WERI-Rb-1 (cell line): ENCODE data around the gene SBF1.
A peak's percentile ranks its signal among the peaks of the same experiment; 100 is the strongest.

Experiments used
- DNase-seq: peaks from one replicate; pipeline ENCODE4 v3.0.0-alpha.2; 2020
- H3K27ac ChIP-seq: fragments of 250-450 bp; sonication (Bioruptor Pico); 2 replicates; pipeline ENCODE4 v1.5.1; 2020; ENCODE audit warnings: mild to moderate bottlenecking, moderate library complexity
- H3K27me3 ChIP-seq: fragments of 250-450 bp; sonication (Bioruptor Pico); 2 replicates; pipeline ENCODE4 v1.5.1; 2021; ENCODE audit warnings: mild to moderate bottlenecking, low read depth, moderate library complexity; ENCODE audit not compliant: insufficient read depth, severe bottlenecking
- H3K36me3 ChIP-seq: fragments of 250-450 bp; sonication (Bioruptor Pico); 2 replicates; pipeline ENCODE4 v1.5.1; 2020; ENCODE audit warnings: mild to moderate bottlenecking, moderate library complexity
- H3K4me3 ChIP-seq: 2 replicates; pipeline ENCODE4 v1.5.1; 2011; ENCODE audit warnings: low read depth, mild to moderate bottlenecking, control low read depth, low read length
- H3K9me3 ChIP-seq: fragments of 250-450 bp; sonication (Bioruptor Pico); 2 replicates; pipeline ENCODE4 v1.5.1; 2021; ENCODE audit warnings: mild to moderate bottlenecking, moderate library complexity; ENCODE audit not compliant: severe bottlenecking
- CTCF ChIP-seq: IDR thresholded peaks from 2 replicates; pipeline ENCODE4 v1.5.1; 2011; ENCODE audit warnings: low read depth, mild to moderate bottlenecking, control low read depth, inconsistent platforms, low read length

SBF1 gene

DNA sequence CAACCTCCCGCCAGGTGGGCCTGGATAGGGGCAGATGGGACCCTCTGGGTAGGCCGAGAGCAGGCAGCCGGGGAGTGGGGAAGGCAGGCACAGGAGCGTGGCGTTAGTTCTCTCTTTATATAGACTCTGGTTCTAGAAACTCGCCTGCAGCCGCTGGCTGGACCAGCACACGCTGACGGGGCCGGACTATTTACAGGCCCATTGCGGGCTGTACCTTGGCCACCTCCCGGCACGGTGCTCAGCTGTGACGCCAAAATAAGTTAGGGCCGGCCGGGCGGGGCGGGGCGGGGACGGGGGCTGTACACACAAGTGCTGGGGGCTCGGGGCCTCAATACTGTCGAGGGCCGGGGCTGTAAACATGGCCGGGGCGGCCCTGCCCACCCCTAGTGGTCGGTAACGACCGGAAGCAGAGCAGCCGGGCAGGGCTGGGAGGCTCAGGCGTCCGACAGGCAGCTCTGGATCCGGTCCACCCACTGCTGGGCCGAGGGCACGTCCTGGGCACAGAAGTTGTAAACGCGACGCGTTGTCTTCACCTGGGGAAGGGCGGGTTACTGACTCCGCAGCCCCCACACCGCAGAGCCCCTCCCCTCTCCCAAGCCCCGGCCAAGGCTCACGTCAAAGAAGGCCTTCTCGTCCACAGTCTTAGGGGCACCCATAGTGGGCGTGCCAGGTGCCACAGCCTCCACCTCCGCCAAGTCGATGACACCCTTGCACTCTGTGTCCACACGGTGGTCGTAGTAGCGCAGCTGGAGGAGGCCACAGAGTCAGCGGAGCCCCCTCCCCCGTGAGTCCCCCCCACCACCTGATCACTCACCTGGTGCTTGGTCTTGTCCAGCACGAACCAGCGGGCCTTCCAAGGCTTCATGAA lies 27.9 kb downstream of the SBF1 start:
- no peaks in the 10 kb centered on the region for H3K9me3 ChIP-seq
- H3K36me3 ChIP-seq: peaks cover 66% of the 10 kb centered on the region
- H3K4me3 ChIP-seq: no peak overlapping the region
- DNase-seq: no peak
- no peaks in the 10 kb centered on the region for H3K27me3 ChIP-seq
- TF ChIP-seq CTCF: no peak
- no peak overlapping the region for H3K27ac ChIP-seq

DNA sequence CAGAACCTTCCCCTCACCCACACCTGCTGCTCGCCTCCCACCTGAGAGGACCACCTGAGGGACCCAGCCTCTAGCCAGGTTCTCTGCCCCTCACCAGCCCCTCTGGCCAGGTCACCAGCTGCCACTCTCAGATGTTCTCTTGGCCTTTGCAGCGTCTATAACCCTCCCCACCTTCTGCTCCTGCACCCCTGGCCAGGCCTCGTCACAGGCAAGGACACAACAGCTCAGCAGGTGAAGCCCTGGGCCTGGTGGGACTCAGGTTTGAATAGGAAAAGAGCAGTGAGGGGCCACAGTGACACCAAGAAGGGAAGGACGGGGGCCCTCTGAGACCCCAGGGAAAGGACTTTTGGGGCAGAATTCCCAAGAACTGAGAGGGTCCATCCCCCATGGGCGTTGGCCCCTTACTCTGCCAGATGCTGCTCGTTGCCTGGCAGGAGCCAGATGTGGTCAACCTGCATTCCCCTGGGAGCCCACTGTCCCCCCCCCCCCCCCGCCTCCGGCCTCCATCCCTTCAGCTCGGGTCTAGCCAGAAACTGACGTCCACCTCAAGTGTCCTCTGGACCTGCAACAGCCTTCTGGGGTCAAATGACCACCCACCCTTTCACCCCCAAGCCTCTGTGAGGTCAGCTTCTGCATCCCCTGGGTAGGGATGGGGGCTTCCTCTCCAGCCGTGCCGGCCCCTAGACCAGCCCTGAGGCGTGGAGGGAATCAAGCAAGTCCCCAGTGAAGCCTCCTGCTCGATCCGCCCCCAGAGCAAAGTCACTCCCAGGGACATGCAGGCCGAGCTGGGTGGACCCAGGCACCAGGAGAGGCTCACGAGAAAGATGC lies 28.7 kb downstream of the SBF1 start:
- no peak overlapping the region for H3K4me3 ChIP-seq
- H3K27me3 ChIP-seq: no peaks in the 10 kb centered on the region
- H3K36me3 ChIP-seq: peaks cover 68% of the 10 kb centered on the region
- H3K27ac ChIP-seq: no peak overlapping the region
- no peaks in the 10 kb centered on the region for H3K9me3 ChIP-seq
- TF ChIP-seq CTCF: no peak
- DNase-seq: no peak

DNA sequence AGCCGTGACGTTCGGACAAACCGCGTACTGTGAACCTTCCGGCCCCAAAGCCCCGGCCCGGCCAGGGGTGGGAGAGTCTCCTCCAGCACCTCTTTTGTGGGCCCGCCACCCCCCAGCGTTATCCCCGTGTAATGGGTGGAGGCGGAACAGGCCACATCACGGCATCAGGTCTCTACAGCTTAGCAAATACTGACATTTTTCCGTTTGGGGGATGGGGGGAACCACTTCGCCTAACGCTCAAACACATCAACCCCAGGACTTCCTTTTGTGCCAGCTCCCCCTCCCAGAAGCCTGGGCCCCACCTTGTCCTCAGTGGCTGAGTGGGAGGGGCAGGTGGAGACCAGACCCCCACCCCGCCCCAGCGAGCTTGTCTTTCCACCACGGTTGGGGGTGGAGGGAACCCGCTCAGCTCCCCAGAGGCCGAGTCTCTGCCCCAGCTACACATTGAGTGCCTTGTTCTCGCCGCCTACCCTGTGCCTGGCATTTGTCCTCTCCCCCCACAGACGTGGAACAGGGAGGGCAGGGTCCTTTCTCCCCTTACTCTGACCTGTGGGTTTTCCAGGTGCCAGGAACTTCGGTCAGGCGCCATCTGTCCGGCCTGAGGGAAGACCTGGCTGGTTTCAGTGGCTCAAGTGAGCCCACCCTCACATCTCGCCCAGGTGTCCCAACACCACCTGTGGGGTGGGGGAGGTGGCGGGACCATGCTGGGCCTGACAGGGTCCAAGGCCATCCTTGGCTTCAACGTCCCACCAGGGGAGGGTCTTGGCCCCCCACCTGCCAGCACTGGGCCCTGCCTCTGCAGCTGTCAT lies 29.6 kb downstream of the SBF1 start:
- Histone ChIP-seq H3K27me3 (no peaks in the 10 kb centered on the region), H3K9me3 (no peaks in the 10 kb centered on the region), H3K36me3 (peaks cover 73% of the 10 kb centered on the region), H3K4me3 (no peak overlapping the region), H3K27ac (peak overlapping the region; percentile 29; the same call in 1 of the 2 replicates)
- no peak for DNase-seq
- no peak for TF ChIP-seq CTCF

DNA sequence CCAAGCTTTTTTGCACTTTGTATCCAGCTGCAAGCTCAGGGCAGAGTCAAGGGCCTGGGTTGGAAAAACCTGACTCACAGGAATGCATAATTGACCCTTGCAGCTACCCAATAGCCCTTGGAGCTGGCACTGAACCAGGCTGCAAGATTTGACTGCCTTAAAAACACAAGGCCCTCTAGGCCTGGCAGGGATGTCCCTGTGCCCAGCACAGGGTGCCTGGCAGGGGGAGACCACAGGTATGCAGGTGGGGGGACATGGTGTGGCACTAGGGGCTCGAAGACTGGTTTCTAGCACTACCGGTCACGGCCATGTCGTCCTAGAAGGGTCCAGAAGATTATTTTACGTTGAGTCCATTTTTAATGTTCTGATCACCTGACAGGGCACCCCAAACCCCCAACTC lies 30.2 kb downstream of the SBF1 start:
- no peak overlapping the region; the same call in 1 of the 2 replicates for H3K27ac ChIP-seq
- no peaks in the 10 kb centered on the region for H3K27me3 ChIP-seq
- H3K9me3 ChIP-seq: no peaks in the 10 kb centered on the region
- TF ChIP-seq CTCF: no peak
- no peak overlapping the region for H3K4me3 ChIP-seq
- peaks cover 74% of the 10 kb centered on the region for H3K36me3 ChIP-seq
- DNase-seq: no peak

- Histone ChIP-seq H3K4me3 (no peak overlapping the region), H3K9me3 (no peaks in the 10 kb centered on the region), H3K27me3 (no peaks in the 10 kb centered on the region), H3K27ac (no peak overlapping the region), H3K36me3 (peaks cover 75% of the 10 kb centered on the region)
- TF ChIP-seq CTCF: no peak
- DNase-seq: no peak
Measured at GRCh38 chr22:50443801-50444625, 30.8 kb downstream of the SBF1 start.
